Measurements from ENCODE around the gene PDCD1. TPM values are rescaled to one million over a fixed set of nuclear protein-coding genes. Genes with fewer than 3 reads are reported as not detected.

Gene PDCD1
- total RNA-seq, 4 donors from 2014 or later = not detected

- H3K36me3 ChIP-seq = no peaks in the 10 kb centered on the region
- peaks cover 73% of the 10 kb centered on the region for H3K27me3 ChIP-seq
- no peak overlapping the region for H3K27ac ChIP-seq
- no peak overlapping the region for H3K4me3 ChIP-seq
- no peak for DNase-seq (ENCODE audit: low spot score in 2 of 2)
- no peaks in the 10 kb centered on the region for H3K9me3 ChIP-seq
- peaks cover 21% of the 10 kb centered on the region for H3K4me1 ChIP-seq
- WGBS = 16% methylated on average over 19 of the region's 31 CpGs
- TF ChIP-seq EP300 (IDR thresholded peaks at IDR 0.05) (no peak), CTCF (IDR thresholded peaks at IDR 0.05) (no peak), POLR2AphosphoS5 (IDR thresholded peaks at IDR 0.05) (no peak), POLR2A (IDR thresholded peaks at IDR 0.05) (no peak)
Measured at GRCh38 chr2:241865957-241866789, 7.5 kb upstream of the PDCD1 start.

GRCh38 chr2:241865416-241865956, 6.8 kb upstream of the PDCD1 start:
- TF ChIP-seq CTCF (IDR thresholded peaks at IDR 0.05) = no peak
- no peak for TF ChIP-seq POLR2AphosphoS5 (IDR thresholded peaks at IDR 0.05)
- no peak for TF ChIP-seq POLR2A (IDR thresholded peaks at IDR 0.05)
- TF ChIP-seq EP300 (IDR thresholded peaks at IDR 0.05) = no peak
- Histone ChIP-seq H3K4me1 (peaks cover 20% of the 10 kb centered on the region), H3K27ac (no peak overlapping the region), H3K4me3 (no peak overlapping the region), H3K27me3 (peaks cover 73% of the 10 kb centered on the region), H3K9me3 (no peaks in the 10 kb centered on the region), H3K36me3 (no peaks in the 10 kb centered on the region)
- no peak for DNase-seq (ENCODE audit: low spot score in 2 of 2)
- 86% methylated on average over 3 of the region's 3 CpGs for WGBS

- DNase-seq (ENCODE audit: low spot score in 2 of 2) = no peak
- H3K27me3 ChIP-seq = peaks cover 70% of the 10 kb centered on the region
- WGBS = 85% methylated on average over 5 of the region's 5 CpGs
- no peak overlapping the region for H3K4me3 ChIP-seq
- H3K27ac ChIP-seq = no peak overlapping the region
- no peaks in the 10 kb centered on the region for H3K9me3 ChIP-seq
- H3K4me1 ChIP-seq = peaks cover 25% of the 10 kb centered on the region
- no peaks in the 10 kb centered on the region for H3K36me3 ChIP-seq
- TF ChIP-seq EP300 (IDR thresholded peaks at IDR 0.05) = no peak
- no peak for TF ChIP-seq POLR2AphosphoS5 (IDR thresholded peaks at IDR 0.05)
- no peak for TF ChIP-seq POLR2A (IDR thresholded peaks at IDR 0.05)
- no peak for TF ChIP-seq CTCF (IDR thresholded peaks at IDR 0.05)
Measured at GRCh38 chr2:241864850-241865213, 6.1 kb upstream of the PDCD1 start.

GRCh38 chr2:241864168-241864849, 5.6 kb upstream of the PDCD1 start:
- TF ChIP-seq EP300 (IDR thresholded peaks at IDR 0.05) (no peak), CTCF (IDR thresholded peaks at IDR 0.05) (no peak), POLR2A (IDR thresholded peaks at IDR 0.05) (no peak), POLR2AphosphoS5 (IDR thresholded peaks at IDR 0.05) (no peak)
- WGBS = 85% methylated on average over 2 of the region's 2 CpGs
- Histone ChIP-seq H3K9me3 (no peaks in the 10 kb centered on the region), H3K36me3 (no peaks in the 10 kb centered on the region), H3K4me1 (peaks cover 30% of the 10 kb centered on the region), H3K4me3 (no peak overlapping the region), H3K27me3 (peaks cover 64% of the 10 kb centered on the region), H3K27ac (no peak overlapping the region)
- no peak for DNase-seq (ENCODE audit: low spot score in 2 of 2)

- TF ChIP-seq CTCF (IDR thresholded peaks at IDR 0.05) = no peak
- no peak for TF ChIP-seq EP300 (IDR thresholded peaks at IDR 0.05)
- no peak for TF ChIP-seq POLR2A (IDR thresholded peaks at IDR 0.05)
- TF ChIP-seq POLR2AphosphoS5 (IDR thresholded peaks at IDR 0.05) = no peak
- Histone ChIP-seq H3K27me3 (peaks cover 63% of the 10 kb centered on the region), H3K9me3 (no peaks in the 10 kb centered on the region), H3K4me1 (peaks cover 33% of the 10 kb centered on the region), H3K4me3 (no peak overlapping the region), H3K27ac (no peak overlapping the region), H3K36me3 (no peaks in the 10 kb centered on the region)
- DNase-seq (ENCODE audit: low spot score in 2 of 2) = no peak
- 24% methylated on average over 20 of the region's 29 CpGs for WGBS
Measured at GRCh38 chr2:241863536-241863954, 4.9 kb upstream of the PDCD1 start.

All from suprapubic skin (tissue), 4 donors.